B cell (primary cell): ENCODE measurements around the gene RET. TPM values are rescaled to one million over a fixed set of nuclear protein-coding genes. Genes with fewer than 3 reads are reported as not detected.

Experiments used
- ATAC-seq: fragments of 200-7000 bp; cut with Tn5 transposase; one replicate; pipeline ENCODE4 v1.10.0; 2021; ENCODE audit warnings: low read depth, mild to moderate bottlenecking, moderate number of reproducible peaks, moderate library complexity
- CTCF ChIA-PET: fragments of 350-600 bp; sonication (Branson Sonifier 250); formaldehyde crosslinking; loops from one replicate; lab custom pipeline; 2021; ENCODE audit warnings: antibody characterized with exemption, inconsistent platforms; lab: Charles Lee
- POLR2A ChIA-PET: fragments of 350-600 bp; sonication (Branson Sonifier 250); formaldehyde crosslinking; loops from one replicate; lab custom pipeline; 2021; ENCODE audit warnings: antibody characterized with exemption; lab: Charles Lee
- DNase-seq: peaks from one replicate; pipeline ENCODE4 v3.0.0; 2013
- H2AFZ ChIP-seq: 2 replicates; pipeline ENCODE4 v1.6.1; 2012; ENCODE audit warnings: mild to moderate bottlenecking, low read depth, low read length; ENCODE audit not compliant: insufficient read depth, poor library complexity, severe bottlenecking
- H3K27ac ChIP-seq, 2 donors: 1 replicate in 1 of 2; 2 replicates in 1 of 2; pipeline ENCODE4 v1.5.1; 2012 to 2013; ENCODE audit warnings: low read length in 2 of 2, mild to moderate bottlenecking in 2 of 2, moderate library complexity in 1 of 2
- H3K27me3 ChIP-seq, 4 experiments: fragments of 200-600 bp in 1 of 4; sonication (generic) in 1 of 4; replicated peaks in 1 of 4; 1 replicate in 2 of 4; 2 replicates in 2 of 4; pipeline versions ENCODE4 v1.6.1 to v1.7.0; 2013 to 2016; ENCODE audit warnings: low read length in 3 of 4, mild to moderate bottlenecking in 2 of 4, mixed read lengths in 1 of 4, moderate library complexity in 1 of 4; ENCODE audit not compliant: insufficient read depth in 4 of 4, control insufficient read depth in 3 of 4; ENCODE audit errors: control extremely low read depth in 1 of 4
- H3K36me3 ChIP-seq, 2 experiments: replicated peaks in 1 of 2; 1 replicate in 1 of 2; 2 replicates in 1 of 2; pipeline versions ENCODE4 v1.6.1 to v1.7.1; 2013; ENCODE audit warnings: low read length in 1 of 2; ENCODE audit not compliant: insufficient read depth in 2 of 2, control insufficient read depth in 1 of 2; ENCODE audit errors: control extremely low read depth in 1 of 2, extremely low read depth in 1 of 2
- H3K4me1 ChIP-seq, 2 donors: fragments of 200-600 bp in 1 of 2; sonication (generic) in 1 of 2; 1 replicate in 1 of 2; 2 replicates in 1 of 2; pipeline versions ENCODE4 v1.5.1 to v1.6.1; 2013 to 2017; ENCODE audit warnings: low read length in 2 of 2; ENCODE audit not compliant: control insufficient read depth in 2 of 2, insufficient read depth in 2 of 2
- H3K4me2 ChIP-seq: replicated peaks from 2 replicates; pipeline ENCODE3; 2012; ENCODE audit warnings: mild to moderate bottlenecking, low read depth, low read length; ENCODE audit not compliant: poor library complexity, severe bottlenecking
- H3K4me3 ChIP-seq, 5 experiments: fragments of 200-600 bp in 1 of 5; sonication (generic) in 1 of 5; 1 replicate in 3 of 5; 2 replicates in 2 of 5; pipeline versions ENCODE4 v1.5.1 to v1.7.0; 2011 to 2016; ENCODE audit warnings: low read length in 4 of 5, mild to moderate bottlenecking in 4 of 5, low read depth in 2 of 5, control low read depth in 1 of 5, moderate library complexity in 1 of 5; ENCODE audit not compliant: insufficient read depth in 1 of 5; ENCODE audit errors: control extremely low read depth in 1 of 5, extremely low read depth in 1 of 5
- H3K79me2 ChIP-seq: fragments of 200-600 bp; sonication (generic); one replicate; pipeline ENCODE4 v1.6.0; 2016; ENCODE audit warnings: low read length; ENCODE audit not compliant: control insufficient read depth, insufficient read depth
- H3K9ac ChIP-seq: fragments of 200-600 bp; sonication (generic); 2 replicates; pipeline ENCODE4 v1.6.1; 2017; ENCODE audit warnings: mild to moderate bottlenecking, low read length, moderate library complexity
- H3K9me3 ChIP-seq, 3 donors: one replicate each; pipeline versions ENCODE4 v1.6.1 to v1.7.1; 2013; ENCODE audit warnings: low read length in 2 of 3; ENCODE audit not compliant: control insufficient read depth in 2 of 3, insufficient read depth in 1 of 3; ENCODE audit errors: control extremely low read depth in 1 of 3
- H4K20me1 ChIP-seq: 2 replicates; pipeline ENCODE4 v1.6.0; 2012; ENCODE audit warnings: mild to moderate bottlenecking, low read length; ENCODE audit not compliant: insufficient read depth, control insufficient read depth, poor library complexity, severe bottlenecking
- H3K27ac Mint-ChIP-seq: one replicate; pipeline ENCODE4 v1.8.0; 2021; ENCODE audit warnings: mixed read lengths
- H3K27me3 Mint-ChIP-seq: one replicate; pipeline ENCODE4 v1.8.0; 2021; ENCODE audit warnings: mixed read lengths
- H3K4me1 Mint-ChIP-seq: one replicate; pipeline ENCODE4 v1.8.0; 2021; ENCODE audit warnings: mixed read lengths
- H3K4me3 Mint-ChIP-seq: one replicate; pipeline ENCODE4 v1.8.0; 2021; ENCODE audit warnings: mixed read lengths
- H3K9me3 Mint-ChIP-seq: one replicate; pipeline ENCODE4 v1.8.0; 2022; ENCODE audit warnings: mixed read lengths; ENCODE audit not compliant: insufficient read depth
- CTCF ChIP-seq: fragments of 200-600 bp; IDR thresholded peaks from one replicate; pipeline ENCODE4 v1.8.0; 2022; ENCODE audit warnings: antibody characterized with exemption, mild to moderate bottlenecking
- EZH2 ChIP-seq: IDR thresholded peaks from 2 replicates; pipeline ENCODE4 v1.6.1; 2012; ENCODE audit warnings: borderline replicate concordance, low read depth, mild to moderate bottlenecking, moderate library complexity, low read length; ENCODE audit not compliant: insufficient read depth, poor library complexity, severe bottlenecking
- WGBS: methylation state at CpG from one replicate; pipeline ENCODE4 v1.1.5; 2013; ENCODE audit warnings: missing lambda C conversion rate; ENCODE audit not compliant: insufficient coverage; 5-methylcytosine and 5-hydroxymethylcytosine counted together
- intact Hi-C: fragments of 100-400 bp; cut with micrococcal nuclease; formaldehyde crosslinking; loops from one replicate; pipeline ENCODE4 v1.10.0; 2022
- polyA plus RNA-seq: library from polyadenylated mRNA; depleted of rRNA; stranded (reverse); fragments of >200 nt; gene quantifications from 2 replicates; pipeline ENCODE4 v1.2.3, GENCODE V29; 2012
- total RNA-seq, 2 donors: library from RNA; stranded (reverse); fragments of 120-200 nt in 1 of 2; gene quantifications; 1 replicate in 1 of 2; 2 replicates in 1 of 2; pipeline versions ENCODE4 v1.2.3 to v1.2.4, GENCODE V29; 2013 to 2022

The RET gene
- total and polyA plus RNA-seq, 2 donors (not counting 1 experiment from before 2014, with no cell fraction given): 0.16 to 0.27 TPM

- Histone ChIP-seq H3K27ac (no peak overlapping the region), H4K20me1 (peaks cover 1% of the 10 kb centered on the region), H3K79me2 (peaks cover 30% of the 10 kb centered on the region), H3K4me1 (peaks cover 19 to 23% of the 10 kb centered on the region in 2 donors), H3K9me3 (no peaks in the 10 kb centered on the region), H3K36me3 (no peaks in the 10 kb centered on the region), H3K9ac (no peak overlapping the region), H3K4me3 (no peak overlapping the region), H3K4me2 (no peak overlapping the region), H2AFZ (no peak overlapping the region), H3K27me3 (no peaks in the 10 kb centered on the region)
- H3K9me3 Mint-ChIP-seq: no peaks in the 10 kb centered on the region
- peak overlapping the region; percentile 43 for H3K4me3 Mint-ChIP-seq
- H3K27ac Mint-ChIP-seq: peak overlapping the region; percentile 12
- DNase-seq: no peak
- peaks cover 34% of the 10 kb centered on the region for H3K4me1 Mint-ChIP-seq
- ATAC-seq: no peak
- TF ChIP-seq CTCF (no peak), EZH2 (no peak)
- WGBS: 100% methylated on average over 1 of the region's 2 CpGs
- ChIA-PET CTCF (no interaction called here), POLR2A (interaction anchor here (0.6 kb wide), 1 partner anchor 491 kb away, joined by 4 read pairs; no protein-coding TSS in a partner anchor)
- intact Hi-C loops: loop anchor here (5.0 to 10.0 kb wide), 3 partner anchors 212 to 439 kb away; partner anchors contain the start of genes HNRNPF and ZNF239
- H3K27me3 Mint-ChIP-seq: no peaks in the 10 kb centered on the region
These were observed 58.8 kb downstream of the RET start for GRCh38 chr10:43135656-43136055.

- intact Hi-C loops: loop anchor here (5.0 to 10.0 kb wide), 3 partner anchors 211 to 438 kb away; partner anchors contain the start of genes HNRNPF and ZNF239
- ATAC-seq (no peak), DNase-seq (no peak)
- H3K27ac ChIP-seq: no peak overlapping the region
- POLR2A ChIA-PET: no interaction called here
- H3K4me3 ChIP-seq: no peak overlapping the region
- Mint-ChIP-seq H3K4me1 (peaks cover 39% of the 10 kb centered on the region), H3K9me3 (no peaks in the 10 kb centered on the region), H3K27ac (peak overlapping the region; percentile 57), H3K27me3 (no peaks in the 10 kb centered on the region), H3K4me3 (peak overlapping the region; percentile 43)
- H3K4me2 ChIP-seq: no peak overlapping the region
- H4K20me1 ChIP-seq: peaks cover 7% of the 10 kb centered on the region
- H3K9ac ChIP-seq: no peak overlapping the region
- CTCF ChIA-PET: no interaction called here
- H3K79me2 ChIP-seq: peaks cover 37% of the 10 kb centered on the region
- TF ChIP-seq CTCF (no peak), EZH2 (no peak)
- H3K9me3 ChIP-seq: no peaks in the 10 kb centered on the region
- 100% methylated on average over 4 of the region's 5 CpGs for WGBS
- peaks cover 24 to 27% of the 10 kb centered on the region in 2 donors for H3K4me1 ChIP-seq
- H3K36me3 ChIP-seq: no peaks in the 10 kb centered on the region
- H2AFZ ChIP-seq: no peak overlapping the region
- H3K27me3 ChIP-seq: no peaks in the 10 kb centered on the region
These were observed 59.6 kb downstream of the RET start for GRCh38 chr10:43136432-43136831.
